Endodermal cell (in vitro differentiated cells): ENCODE measurements around the gene MTHFSD. TPM values are rescaled to one million over a fixed set of nuclear protein-coding genes. Genes with fewer than 3 reads are reported as not detected.

Source experiments
- DNase-seq: peaks from one replicate; pipeline ENCODE4 v3.0.0-alpha.2; 2017
- H3K27ac ChIP-seq: 2 replicates; pipeline ENCODE4 v1.5.1; 2013; ENCODE audit warnings: mild to moderate bottlenecking, low read depth, low read length, moderate library complexity
- H3K27me3 ChIP-seq: 2 replicates; pipeline ENCODE4 v1.6.1; 2013; ENCODE audit warnings: mild to moderate bottlenecking, low read length, moderate library complexity; ENCODE audit not compliant: insufficient read depth, control insufficient read depth, poor library complexity, severe bottlenecking
- H3K36me3 ChIP-seq: 2 replicates; pipeline ENCODE4 v1.7.0; 2013; ENCODE audit warnings: mild to moderate bottlenecking, low read length, moderate library complexity; ENCODE audit not compliant: control insufficient read depth, insufficient read depth
- H3K4me1 ChIP-seq: one replicate; pipeline ENCODE4 v1.7.0; 2013; ENCODE audit warnings: low read length; ENCODE audit not compliant: control insufficient read depth, insufficient read depth
- H3K4me3 ChIP-seq: 2 replicates; pipeline ENCODE4 v1.5.1; 2013; ENCODE audit warnings: mild to moderate bottlenecking, low read length, moderate library complexity
- H3K9ac ChIP-seq: 2 replicates; pipeline ENCODE4 v1.6.1; 2013; ENCODE audit warnings: mild to moderate bottlenecking, low read length, moderate library complexity; ENCODE audit not compliant: poor library complexity, severe bottlenecking; ENCODE audit errors: extremely low read depth
- H3K9me3 ChIP-seq: 2 replicates; pipeline ENCODE4 v1.6.1; 2013; ENCODE audit warnings: mild to moderate bottlenecking, low read length, moderate library complexity; ENCODE audit not compliant: control insufficient read depth
- H3K27ac Mint-ChIP-seq: 2 replicates; pipeline ENCODE4 v1.8.0; 2020; ENCODE audit warnings: mixed read lengths
- H3K27me3 Mint-ChIP-seq: 2 replicates; pipeline ENCODE4 v1.8.0; 2021; ENCODE audit warnings: mild to moderate bottlenecking, mixed read lengths; ENCODE audit not compliant: insufficient read depth
- H3K36me3 Mint-ChIP-seq: 2 replicates; pipeline ENCODE4 v1.8.0; 2020; ENCODE audit warnings: low read depth, mixed read lengths
- H3K4me1 Mint-ChIP-seq: 2 replicates; pipeline ENCODE4 v1.8.0; 2020; ENCODE audit warnings: mixed read lengths
- H3K4me3 Mint-ChIP-seq: 2 replicates; pipeline ENCODE4 v1.8.0; 2020; ENCODE audit warnings: mild to moderate bottlenecking, moderate library complexity, mixed read lengths
- H3K9me3 Mint-ChIP-seq: 2 replicates; pipeline ENCODE4 v1.8.0; 2020; ENCODE audit warnings: mild to moderate bottlenecking, mixed read lengths
- CTCF ChIP-seq: fragments of 200-600 bp; sonication (generic); conservative IDR thresholded peaks from 2 replicates; pipeline ENCODE4 v1.5.0; 2021; ENCODE audit warnings: antibody characterized with exemption, mild to moderate bottlenecking
- WGBS, 2 experiments: methylation state at CpG; one replicate each; pipeline versions ENCODE4 v1.1.5 to v1.1.7; 2013; ENCODE audit warnings: missing lambda C conversion rate in 2 of 2, mixed read lengths in 1 of 2; ENCODE audit not compliant: insufficient coverage in 1 of 2, insufficient read length in 1 of 2; 5-methylcytosine and 5-hydroxymethylcytosine counted together
- total RNA-seq, 2 donors: library from RNA; stranded (reverse); fragmentation: NEBNext Ultra II Directional in 1 of 2; extraction: Animal tissue kit (Norgen Biotek cat#: 25700) in 1 of 2; gene quantifications; 2 replicates in 1 of 2; 3 replicates in 1 of 2; pipeline ENCODE4 v1.2.1, GENCODE V29; 2021

Gene MTHFSD
- total RNA-seq, 2 donors from 2014 or later = 15.0 to 25.8 TPM

- Histone ChIP-seq H3K9me3 (no peaks in the 10 kb centered on the region), H3K27me3 (peaks cover 99% of the 10 kb centered on the region), H3K36me3 (no peaks in the 10 kb centered on the region), H3K4me1 (peaks cover 7% of the 10 kb centered on the region), H3K27ac (no peak overlapping the region), H3K9ac (no peak overlapping the region), H3K4me3 (peak overlapping the region; percentile 84)
- peaks cover 24% of the 10 kb centered on the region for H3K4me1 Mint-ChIP-seq
- H3K36me3 Mint-ChIP-seq = no peaks in the 10 kb centered on the region
- 3 to 7% methylated on average over 19 to 33 of the region's 33 CpGs for WGBS, 2 experiments
- peak; percentile 69 for DNase-seq
- peaks cover 98% of the 10 kb centered on the region for H3K27me3 Mint-ChIP-seq
- no peak for TF ChIP-seq CTCF
- peak overlapping the region; percentile 67 for H3K4me3 Mint-ChIP-seq
- H3K27ac Mint-ChIP-seq = no peak overlapping the region
- no peaks in the 10 kb centered on the region for H3K9me3 Mint-ChIP-seq
These were observed 21.7 kb upstream of the MTHFSD start for GRCh38 chr16:86576591-86577313.

GRCh38 chr16:86575754-86576557 lies 20.9 kb upstream of the MTHFSD start:
- peaks cover 29% of the 10 kb centered on the region for H3K4me1 Mint-ChIP-seq
- peak; percentile 98 for DNase-seq
- WGBS, 2 experiments = 1 to 4% methylated on average over 16 to 54 of the region's 54 CpGs
- H3K27ac ChIP-seq = no peak overlapping the region
- H3K4me1 ChIP-seq = peaks cover 7% of the 10 kb centered on the region
- H3K9me3 Mint-ChIP-seq = no peaks in the 10 kb centered on the region
- H3K9me3 ChIP-seq = no peaks in the 10 kb centered on the region
- peaks cover 98% of the 10 kb centered on the region for H3K27me3 Mint-ChIP-seq
- no peaks in the 10 kb centered on the region for H3K36me3 ChIP-seq
- H3K27ac Mint-ChIP-seq = peak overlapping the region; percentile 30
- H3K4me3 ChIP-seq = peak overlapping the region; percentile 84
- H3K4me3 Mint-ChIP-seq = peak overlapping the region; percentile 67
- peaks cover 99% of the 10 kb centered on the region for H3K27me3 ChIP-seq
- no peaks in the 10 kb centered on the region for H3K36me3 Mint-ChIP-seq
- no peak overlapping the region for H3K9ac ChIP-seq
- TF ChIP-seq CTCF = peak; percentile 83

- no peaks in the 10 kb centered on the region for H3K9me3 Mint-ChIP-seq
- H3K27ac Mint-ChIP-seq = no peak overlapping the region
- Histone ChIP-seq H3K36me3 (no peaks in the 10 kb centered on the region), H3K4me3 (peak overlapping the region; percentile 84), H3K4me1 (peaks cover 11% of the 10 kb centered on the region), H3K27ac (no peak overlapping the region), H3K9ac (no peak overlapping the region), H3K27me3 (peaks cover 99% of the 10 kb centered on the region), H3K9me3 (no peaks in the 10 kb centered on the region)
- H3K36me3 Mint-ChIP-seq = no peaks in the 10 kb centered on the region
- DNase-seq = no peak
- WGBS, 2 experiments = 63 to 72% methylated on average over 16 to 17 of the region's 17 CpGs
- TF ChIP-seq CTCF = no peak
- H3K4me1 Mint-ChIP-seq = peaks cover 36% of the 10 kb centered on the region
- peak overlapping the region; percentile 67 for H3K4me3 Mint-ChIP-seq
- peaks cover 98% of the 10 kb centered on the region for H3K27me3 Mint-ChIP-seq
These were observed 20.2 kb upstream of the MTHFSD start for GRCh38 chr16:86575095-86575685.
